IPS-20b (cell line): ENCODE results near the gene ZFAND6.
"Not testable (repeated sequence)": the region's sequence is repeated elsewhere in the genome, so short reads cannot be mapped to it uniquely, and the experiment has no call there.

Source experiments
- H3K27ac ChIP-seq: one replicate; pipeline ENCODE4 v1.5.1; 2013; ENCODE audit warnings: low read length
- H3K27me3 ChIP-seq: 2 replicates; pipeline ENCODE4 v1.6.1; 2013; ENCODE audit warnings: mild to moderate bottlenecking, low read length, inconsistent platforms; ENCODE audit not compliant: insufficient read depth
- H3K36me3 ChIP-seq: 2 replicates; pipeline ENCODE4 v1.6.1; 2013; ENCODE audit warnings: low read depth, mild to moderate bottlenecking, inconsistent platforms, low read length, moderate library complexity; ENCODE audit not compliant: insufficient read depth
- H3K4me1 ChIP-seq: 2 replicates; pipeline ENCODE4 v1.6.1; 2013; ENCODE audit warnings: mild to moderate bottlenecking, control low read depth, inconsistent platforms, low read length, moderate library complexity; ENCODE audit not compliant: insufficient read depth
- H3K4me3 ChIP-seq: 2 replicates; pipeline ENCODE4 v1.5.1; 2013; ENCODE audit warnings: mild to moderate bottlenecking, low read length, inconsistent platforms
- H3K9ac ChIP-seq: 2 replicates; pipeline ENCODE4 v1.6.1; 2013; ENCODE audit warnings: low read depth, mild to moderate bottlenecking, inconsistent platforms, low read length, moderate library complexity
- H3K9me3 ChIP-seq: 2 replicates; pipeline ENCODE4 v1.6.1; 2013; ENCODE audit warnings: mild to moderate bottlenecking, low read depth, low read length, inconsistent platforms; ENCODE audit not compliant: insufficient read depth

Gene ZFAND6

GRCh38 chr15:80058851-80059785, at the start of gene ZFAND6:
ZFAND6 (plus strand) TSS chr15:80059676; CDS start chr15:80120345, 60,669 bp downstream.
- H3K27ac ChIP-seq, result peak within 1 kb of the TSS; percentile 86
- H3K9ac ChIP-seq, result peak within 1 kb of the TSS; percentile 98
- H3K4me3 ChIP-seq, result peak within 1 kb of the TSS; percentile 97
- H3K9me3 ChIP-seq, result no peaks in the 10 kb centered on the region
- peaks cover 9% of the 10 kb centered on the region for H3K27me3 ChIP-seq
- peaks cover 22% of the 10 kb centered on the region for H3K4me1 ChIP-seq
- H3K36me3 ChIP-seq, result no peaks in the 10 kb centered on the region

- no peak overlapping the region for H3K9ac ChIP-seq
- H3K4me1 ChIP-seq, result no peaks in the 10 kb centered on the region
- H3K36me3 ChIP-seq, result no peaks in the 10 kb centered on the region
- H3K9me3 ChIP-seq, result no peaks in the 10 kb centered on the region
- H3K27me3 ChIP-seq, result no peaks in the 10 kb centered on the region
- H3K27ac ChIP-seq, result no peak overlapping the region
- H3K4me3 ChIP-seq, result no peak overlapping the region
Measured at GRCh38 chr15:80010131-80010673, 49.3 kb upstream of the ZFAND6 start.

DNA sequence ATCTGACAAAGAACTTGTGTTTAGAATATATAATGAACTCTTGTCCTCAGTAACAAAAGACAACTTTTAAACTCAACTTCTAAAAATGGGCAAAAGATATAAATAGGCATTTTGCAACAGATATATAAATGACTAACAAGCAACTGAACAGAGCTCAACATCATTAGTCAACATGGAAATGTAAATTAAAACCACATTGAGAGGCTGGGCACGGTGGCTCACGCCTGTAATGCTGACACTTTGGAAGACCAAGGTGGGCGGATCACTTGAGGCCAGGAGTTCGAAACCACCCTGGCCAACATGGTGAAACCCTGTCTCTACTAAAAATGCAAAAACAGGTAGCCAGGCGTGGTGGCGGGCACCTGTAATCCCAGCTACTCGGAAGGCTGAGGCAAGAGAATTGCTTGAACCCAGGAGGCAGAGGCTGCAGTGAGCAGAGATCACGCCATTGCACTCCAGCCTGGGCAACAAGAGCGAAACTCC, 48.4 kb upstream of the ZFAND6 start:
- not testable (repeated sequence) for H3K9ac ChIP-seq, H3K27me3 ChIP-seq, H3K9me3 ChIP-seq, H3K36me3 ChIP-seq, H3K4me3 ChIP-seq, H3K27ac ChIP-seq, H3K4me1 ChIP-seq

GRCh38 chr15:80011596-80011995, 47.9 kb upstream of the ZFAND6 start:
- H3K27ac ChIP-seq, result no peak overlapping the region
- H3K27me3 ChIP-seq, result no peaks in the 10 kb centered on the region
- no peaks in the 10 kb centered on the region for H3K36me3 ChIP-seq
- no peaks in the 10 kb centered on the region for H3K4me1 ChIP-seq
- no peak overlapping the region for H3K4me3 ChIP-seq
- no peak overlapping the region for H3K9ac ChIP-seq
- no peaks in the 10 kb centered on the region for H3K9me3 ChIP-seq

- no peaks in the 10 kb centered on the region for H3K9me3 ChIP-seq
- no peak overlapping the region for H3K27ac ChIP-seq
- no peaks in the 10 kb centered on the region for H3K36me3 ChIP-seq
- no peak overlapping the region for H3K4me3 ChIP-seq
- H3K9ac ChIP-seq, result no peak overlapping the region
- H3K4me1 ChIP-seq, result no peaks in the 10 kb centered on the region
- no peaks in the 10 kb centered on the region for H3K27me3 ChIP-seq
Measured at GRCh38 chr15:80012060-80012726, 47.3 kb upstream of the ZFAND6 start.

GRCh38 chr15:80014186-80014585, 45.3 kb upstream of the ZFAND6 start:
- H3K9ac ChIP-seq, H3K27me3 ChIP-seq, H3K4me3 ChIP-seq, H3K4me1 ChIP-seq, H3K9me3 ChIP-seq, H3K36me3 ChIP-seq, H3K27ac ChIP-seq: not testable (repeated sequence)

- Histone ChIP-seq H3K27me3 (no peaks in the 10 kb centered on the region), H3K36me3 (no peaks in the 10 kb centered on the region), H3K9me3 (no peaks in the 10 kb centered on the region), H3K9ac (no peak overlapping the region), H3K27ac (no peak overlapping the region), H3K4me3 (no peak overlapping the region), H3K4me1 (no peaks in the 10 kb centered on the region)
Measured at GRCh38 chr15:80015156-80015555, 44.3 kb upstream of the ZFAND6 start.

GRCh38 chr15:80016506-80016905, 43.0 kb upstream of the ZFAND6 start:
- H3K4me1 ChIP-seq, H3K27me3 ChIP-seq, H3K36me3 ChIP-seq, H3K9me3 ChIP-seq, H3K4me3 ChIP-seq, H3K9ac ChIP-seq, H3K27ac ChIP-seq: not testable (repeated sequence)

- not testable (repeated sequence) for H3K4me1 ChIP-seq, H3K27me3 ChIP-seq, H3K4me3 ChIP-seq, H3K9me3 ChIP-seq, H3K9ac ChIP-seq, H3K36me3 ChIP-seq, H3K27ac ChIP-seq
Measured at GRCh38 chr15:80017139-80017538, 42.3 kb upstream of the ZFAND6 start.

GRCh38 chr15:80019168-80019745, 40.2 kb upstream of the ZFAND6 start:
- Histone ChIP-seq H3K27me3 (no peaks in the 10 kb centered on the region), H3K9me3 (no peaks in the 10 kb centered on the region), H3K4me3 (no peak overlapping the region), H3K27ac (no peak overlapping the region), H3K36me3 (no peaks in the 10 kb centered on the region), H3K9ac (no peak overlapping the region), H3K4me1 (no peaks in the 10 kb centered on the region)

DNA sequence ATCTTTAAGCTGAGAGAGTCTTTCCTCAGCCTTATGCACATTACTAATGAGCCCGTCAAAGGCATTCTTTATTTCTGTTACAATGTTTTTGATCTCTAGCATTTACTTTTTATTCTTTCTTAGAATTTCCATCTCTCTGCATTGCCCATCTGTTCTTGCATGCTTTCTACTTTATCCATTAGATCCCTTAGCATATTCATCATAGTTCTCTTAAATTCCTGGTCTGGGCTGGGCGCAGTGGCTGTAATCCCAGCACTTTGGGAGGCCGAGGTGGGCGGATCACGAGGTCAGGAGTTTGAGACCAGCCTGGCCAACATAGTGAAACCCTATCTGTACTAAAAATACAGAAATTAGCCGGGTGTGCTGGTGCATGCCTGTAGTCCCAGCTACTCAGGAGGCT, 39.3 kb upstream of the ZFAND6 start:
- H3K36me3 ChIP-seq, H3K9ac ChIP-seq, H3K27me3 ChIP-seq, H3K4me1 ChIP-seq, H3K9me3 ChIP-seq, H3K4me3 ChIP-seq, H3K27ac ChIP-seq: not testable (repeated sequence)
